IMR-90 (cell line): ENCODE results near the gene HDDC3. TPM values are rescaled to one million over a fixed set of nuclear protein-coding genes. Genes with fewer than 3 reads are reported as not detected.

Experiments
- ATAC-seq: fragments of 200-7000 bp; cut with Tn5 transposase; 2 replicates; pipeline ENCODE4 v1.9.1; 2020; ENCODE audit warnings: low read depth, mild to moderate bottlenecking, moderate library complexity
- BruUV-seq: library from RNA; stranded (reverse); fragments of 400-500 nt; replicated peaks from 2 replicates; lab custom pipeline; 2021; lab: Mats Ljungman, UMichigan
- CTCF ChIA-PET: fragments of 300-600 bp; formaldehyde crosslinking; extraction: SDS; loops from one replicate; lab custom pipeline; 2021; ENCODE audit warnings: antibody characterized with exemption; lab: Yijun Ruan, JAX
- POLR2A ChIA-PET: fragments of 300-600 bp; sonication (Branson Sonifier 250); formaldehyde crosslinking; loops from one replicate; lab custom pipeline; 2022; ENCODE audit warnings: antibody characterized with exemption; ENCODE audit not compliant: unreplicated experiment; lab: Charles Lee
- DNase-seq: peaks from one replicate; pipeline ENCODE4 v3.0.0; 2013
- H2AFZ ChIP-seq: replicated peaks from 2 replicates; pipeline ENCODE3; 2013; ENCODE audit warnings: low read length, mild to moderate bottlenecking; ENCODE audit not compliant: poor library complexity
- H2AK5ac ChIP-seq: 2 replicates; pipeline ENCODE4 v1.6.1; 2013; ENCODE audit warnings: low read depth, low read length, inconsistent platforms
- H2AK9ac ChIP-seq: replicated peaks from 2 replicates; pipeline ENCODE3; 2013; ENCODE audit warnings: mild to moderate bottlenecking, low read depth, low read length, moderate library complexity; ENCODE audit not compliant: poor library complexity
- H2BK120ac ChIP-seq: 2 replicates; pipeline ENCODE4 v1.6.1; 2013; ENCODE audit warnings: low read depth, low read length, inconsistent platforms
- H2BK15ac ChIP-seq: 3 replicates; pipeline ENCODE4 v1.6.1; 2013; ENCODE audit warnings: low read depth, low read length, inconsistent platforms
- H2BK20ac ChIP-seq: 2 replicates; pipeline ENCODE4 v1.6.1; 2013; ENCODE audit warnings: low read depth, mild to moderate bottlenecking, inconsistent platforms, low read length, moderate library complexity
- H2BK5ac ChIP-seq: 2 replicates; pipeline ENCODE4 v1.6.1; 2013; ENCODE audit warnings: mild to moderate bottlenecking, low read depth, low read length, inconsistent platforms; ENCODE audit not compliant: poor library complexity, severe bottlenecking
- H3K14ac ChIP-seq: replicated peaks from 2 replicates; pipeline ENCODE4 v1.6.1; 2013; ENCODE audit warnings: low read depth, low read length, inconsistent platforms
- H3K18ac ChIP-seq: 2 replicates; pipeline ENCODE4 v1.6.1; 2013; ENCODE audit warnings: low read depth, low read length, control low read depth
- H3K23ac ChIP-seq: 2 replicates; pipeline ENCODE4 v1.6.1; 2013; ENCODE audit warnings: low read depth, low read length, inconsistent platforms
- H3K27ac ChIP-seq: 2 replicates; pipeline ENCODE4 v1.5.1; 2013; ENCODE audit warnings: mild to moderate bottlenecking, control low read depth, low read length; ENCODE audit not compliant: insufficient read depth
- H3K27me3 ChIP-seq: 2 replicates; pipeline ENCODE4 v1.6.1; 2013; ENCODE audit warnings: low read length; ENCODE audit not compliant: control insufficient read depth, insufficient read depth
- H3K36me3 ChIP-seq: 2 replicates; pipeline ENCODE4 v1.6.1; 2013; ENCODE audit warnings: low read length, mixed read lengths; ENCODE audit not compliant: control insufficient read depth, insufficient read depth
- H3K4ac ChIP-seq: 2 replicates; pipeline ENCODE4 v1.6.1; 2013; ENCODE audit warnings: low read depth, low read length, inconsistent platforms
- H3K4me1 ChIP-seq: 2 replicates; pipeline ENCODE4 v1.6.1; 2013; ENCODE audit warnings: low read length, mixed read lengths; ENCODE audit not compliant: control insufficient read depth, insufficient read depth
- H3K4me2 ChIP-seq: 2 replicates; pipeline ENCODE4 v1.6.1; 2013; ENCODE audit warnings: low read depth, mild to moderate bottlenecking, control low read depth, low read length, moderate library complexity
- H3K4me3 ChIP-seq: 2 replicates; pipeline ENCODE4 v1.5.1; 2013; ENCODE audit warnings: low read depth, mild to moderate bottlenecking, control low read depth, low read length, moderate library complexity; ENCODE audit not compliant: insufficient read depth
- H3K56ac ChIP-seq: 2 replicates; pipeline ENCODE4 v1.6.1; 2013; ENCODE audit warnings: low read length, inconsistent platforms; ENCODE audit not compliant: insufficient read depth; ENCODE audit errors: extremely low read depth
- H3K79me1 ChIP-seq, 2 experiments: 2 replicates each; pipeline ENCODE4 v1.6.1; 2013; ENCODE audit warnings: low read length in 2 of 2, inconsistent platforms in 1 of 2, low read depth in 1 of 2
- H3K9ac ChIP-seq: 2 replicates; pipeline ENCODE4 v1.6.1; 2013; ENCODE audit warnings: low read depth, low read length, control low read depth
- H3K9me1 ChIP-seq: 2 replicates; pipeline ENCODE4 v1.6.1; 2013; ENCODE audit warnings: low read length, inconsistent platforms; ENCODE audit not compliant: insufficient read depth
- H3K9me3 ChIP-seq: 2 replicates; pipeline ENCODE4 v1.6.1; 2013; ENCODE audit warnings: low read length; ENCODE audit not compliant: control insufficient read depth, insufficient read depth
- H4K20me1 ChIP-seq: 2 replicates; pipeline ENCODE4 v1.6.1; 2013; ENCODE audit warnings: low read length, inconsistent platforms; ENCODE audit not compliant: insufficient read depth
- H4K5ac ChIP-seq: 2 replicates; pipeline ENCODE4 v1.6.1; 2013; ENCODE audit warnings: mild to moderate bottlenecking, low read depth, low read length, control low read depth
- H4K8ac ChIP-seq, 2 experiments: 2 replicates each; pipeline ENCODE4 v1.6.1; 2013; ENCODE audit warnings: low read depth in 2 of 2, low read length in 2 of 2, control low read depth in 1 of 2, inconsistent platforms in 1 of 2
- H4K91ac ChIP-seq: 2 replicates; pipeline ENCODE4 v1.6.1; 2013; ENCODE audit warnings: low read depth, low read length, inconsistent platforms; ENCODE audit not compliant: insufficient read depth
- CEBPB ChIP-seq: IDR thresholded peaks from 2 replicates; pipeline ENCODE4 v1.6.1; 2012; ENCODE audit warnings: low read depth, low read length, improper control_type of control experiment
- CHD1 ChIP-seq: IDR thresholded peaks from 2 replicates; pipeline ENCODE4 v1.6.1; 2012; ENCODE audit warnings: low read depth, low read length, improper control_type of control experiment
- FOS ChIP-seq: fragments of 150-350 bp; IDR thresholded peaks from 2 replicates; pipeline ENCODE4 v1.6.1; 2016; ENCODE audit warnings: low read depth, low read length
- MAFK ChIP-seq: IDR thresholded peaks from 2 replicates; pipeline ENCODE4 v1.6.1; 2012; ENCODE audit warnings: low read depth, low read length, improper control_type of control experiment
- NFE2L2 ChIP-seq: fragments of 150-350 bp; IDR thresholded peaks from 2 replicates; pipeline ENCODE4 v1.6.1; 2016; ENCODE audit warnings: low read depth, mild to moderate bottlenecking, low read length
- POLR2A ChIP-seq: IDR thresholded peaks from 2 replicates; pipeline ENCODE4 v1.6.1; 2012; ENCODE audit warnings: mild to moderate bottlenecking, low read depth, low read length
- RAD21 ChIP-seq: IDR thresholded peaks from 2 replicates; pipeline ENCODE4 v1.6.1; 2012; ENCODE audit warnings: low read length, improper control_type of control experiment
- RCOR1 ChIP-seq: IDR thresholded peaks from 2 replicates; pipeline ENCODE4 v1.6.1; 2012; ENCODE audit warnings: mild to moderate bottlenecking, low read length, improper control_type of control experiment; ENCODE audit not compliant: insufficient replicate concordance
- SMC3 ChIP-seq: fragments of 150-350 bp; IDR thresholded peaks from 2 replicates; pipeline ENCODE4 v1.6.1; 2016; ENCODE audit warnings: low read depth, mild to moderate bottlenecking, antibody characterized with exemption, low read length, moderate library complexity
- USF2 ChIP-seq: fragments of 150-350 bp; IDR thresholded peaks from 2 replicates; pipeline ENCODE4 v1.6.1; 2017; ENCODE audit warnings: mild to moderate bottlenecking, antibody characterized with exemption, low read length, low read depth
- WGBS, 2 experiments: methylation state at CpG; one replicate each; pipeline versions ENCODE4 v1.1.5 to v1.1.7; 2013; ENCODE audit warnings: missing lambda C conversion rate in 2 of 2; ENCODE audit not compliant: insufficient read length in 1 of 2; ENCODE audit errors: extremely low coverage in 2 of 2; 5-methylcytosine and 5-hydroxymethylcytosine counted together
- dilution Hi-C: fragments of 300-500 bp; cut with HindIII; formaldehyde crosslinking; loops from one replicate; pipeline ENCODE4 v1.14.3; 2018; ENCODE audit warnings: low sequenced_read_pairs; ENCODE audit not compliant: unreplicated experiment
- in situ Hi-C: fragments of 300-500 bp; cut with MboI; formaldehyde crosslinking; loops from 3 replicates; pipeline ENCODE4 v1.14.3; 2019; ENCODE audit warnings: low sequenced_read_pairs, inconsistent platforms, mixed read lengths
- intact Hi-C: fragments of 100-400 bp; cut with micrococcal nuclease; formaldehyde crosslinking; loops from 2 replicates; pipeline ENCODE4 v1.10.0; 2022
- polyA plus RNA-seq, 3 experiments: library from polyadenylated mRNA; depleted of rRNA; stranded (reverse); fragments of >200 nt; gene quantifications; 2 replicates each; pipeline ENCODE4 v1.2.3, GENCODE V29; 2012; ENCODE audit warnings: low replicate concordance in 1 of 3
- total RNA-seq: library from RNA; depleted of rRNA; stranded (reverse); fragments of >200 nt; gene quantifications from 2 replicates; pipeline ENCODE4 v1.2.3, GENCODE V29; 2012
- TF ChIP-seq, protein P1 (sequence below): conservative IDR thresholded peaks from 2 replicates; pipeline ENCODE4 v1.5.1; 2012; ENCODE audit warnings: mild to moderate bottlenecking, low read depth, low read length, improper control_type of control experiment

The HDDC3 gene
- total and polyA plus RNA-seq, 2 of the 4 experiments (the other 2 are of a cell fraction): 7.9 to 10.7 TPM

DNA sequence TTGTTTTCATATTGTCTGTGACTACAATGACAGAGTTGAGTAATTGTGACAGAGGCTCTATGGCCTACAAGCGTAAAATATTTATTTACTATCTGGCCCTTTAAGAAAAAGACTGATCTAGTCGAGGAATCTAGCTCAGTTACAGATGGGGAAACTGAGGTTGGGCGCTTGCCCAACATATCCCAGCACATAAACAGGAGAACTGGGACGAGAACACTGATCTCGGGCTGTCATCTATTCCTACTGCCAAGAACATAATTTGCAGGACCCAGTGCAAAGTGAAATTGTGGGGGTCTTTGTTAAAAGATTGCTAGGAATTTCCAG, 46.1 kb downstream of the HDDC3 start:
- TF ChIP-seq, protein P1, sequence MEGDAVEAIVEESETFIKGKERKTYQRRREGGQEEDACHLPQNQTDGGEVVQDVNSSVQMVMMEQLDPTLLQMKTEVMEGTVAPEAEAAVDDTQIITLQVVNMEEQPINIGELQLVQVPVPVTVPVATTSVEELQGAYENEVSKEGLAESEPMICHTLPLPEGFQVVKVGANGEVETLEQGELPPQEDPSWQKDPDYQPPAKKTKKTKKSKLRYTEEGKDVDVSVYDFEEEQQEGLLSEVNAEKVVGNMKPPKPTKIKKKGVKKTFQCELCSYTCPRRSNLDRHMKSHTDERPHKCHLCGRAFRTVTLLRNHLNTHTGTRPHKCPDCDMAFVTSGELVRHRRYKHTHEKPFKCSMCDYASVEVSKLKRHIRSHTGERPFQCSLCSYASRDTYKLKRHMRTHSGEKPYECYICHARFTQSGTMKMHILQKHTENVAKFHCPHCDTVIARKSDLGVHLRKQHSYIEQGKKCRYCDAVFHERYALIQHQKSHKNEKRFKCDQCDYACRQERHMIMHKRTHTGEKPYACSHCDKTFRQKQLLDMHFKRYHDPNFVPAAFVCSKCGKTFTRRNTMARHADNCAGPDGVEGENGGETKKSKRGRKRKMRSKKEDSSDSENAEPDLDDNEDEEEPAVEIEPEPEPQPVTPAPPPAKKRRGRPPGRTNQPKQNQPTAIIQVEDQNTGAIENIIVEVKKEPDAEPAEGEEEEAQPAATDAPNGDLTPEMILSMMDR: no peak
- TF ChIP-seq CEBPB (no peak), RCOR1 (no peak), NFE2L2 (no peak), USF2 (no peak), SMC3 (no peak), MAFK (no peak), CHD1 (no peak), POLR2A (no peak), RAD21 (no peak), FOS (no peak)
- Histone ChIP-seq H2BK5ac (no peak overlapping the region), H3K27me3 (no peaks in the 10 kb centered on the region), H3K56ac (no peak overlapping the region), H2AK5ac (no peak overlapping the region), H3K36me3 (peaks cover 9% of the 10 kb centered on the region; the same call in 1 of the 2 replicates), H2AFZ (no peak overlapping the region), H3K14ac (no peak overlapping the region), H3K4me2 (no peak overlapping the region), H3K9me1 (no peaks in the 10 kb centered on the region), H3K9me3 (no peaks in the 10 kb centered on the region), H4K8ac (no peak overlapping the region), H3K79me1 (peaks cover 9 to 16% of the 10 kb centered on the region in 2 experiments; a peak in 3 of 4 replicates), H3K27ac (no peak overlapping the region), H3K4ac (no peak overlapping the region; the same call in 1 of the 2 replicates), H4K91ac (no peak overlapping the region), H4K5ac (no peak overlapping the region), H3K18ac (no peak overlapping the region), H3K23ac (no peak overlapping the region), H2BK120ac (no peak overlapping the region), H4K20me1 (no peaks in the 10 kb centered on the region), H3K4me1 (peaks cover 16% of the 10 kb centered on the region), H2BK15ac (no peak overlapping the region), H3K4me3 (no peak overlapping the region), H3K9ac (no peak overlapping the region), H2BK20ac (no peak overlapping the region), H2AK9ac (no peak overlapping the region)
- no peak for ATAC-seq
- dilution Hi-C loops: no loop called here
- no CpG with 5 or more reads among the region's 5 CpGs for whole genome bisulfite sequencing, 2 experiments
- ChIA-PET CTCF (interaction anchor here (0.6 to 2.7 kb wide), 14 partner anchors 12 to 566 kb away, joined by 3 to 13 read pairs (median 4); partner anchors contain the start of gene MAN2A2), POLR2A (no interaction called here)
- intact Hi-C loops: loop anchor here (1.0 to 5.0 kb wide), 5 partner anchors 169 to 566 kb away; partner anchors contain the start of gene BLM
- no peak for DNase-seq
- in situ Hi-C loops: loop anchor here (5.0 to 25.0 kb wide), 3 partner anchors 244 to 574 kb away; no protein-coding TSS in a partner anchor
- no TSS peak for BruUV-seq
